Stimulated activated CD4-positive, alpha-beta T cell treated with anti-CD3 and anti-CD28 coated beads, Interleukin-4, amount 100 ng/mL, for 1 hour (primary cell): ENCODE data around the gene ECI2.
A peak's percentile ranks its signal among the peaks of the same experiment; 100 is the strongest.
"Not testable (repeated sequence)": the region's sequence is repeated elsewhere in the genome, so short reads cannot be mapped to it uniquely, and the experiment has no call there.

Experiments used
- DNase-seq: peaks from one replicate; pipeline ENCODE4 v3.0.0-alpha.2; 2020

Gene ECI2

GRCh38 chr6:4138186-4138585 lies 2.8 kb upstream of the ECI2 start:
- DNase-seq = no peak

DNA sequence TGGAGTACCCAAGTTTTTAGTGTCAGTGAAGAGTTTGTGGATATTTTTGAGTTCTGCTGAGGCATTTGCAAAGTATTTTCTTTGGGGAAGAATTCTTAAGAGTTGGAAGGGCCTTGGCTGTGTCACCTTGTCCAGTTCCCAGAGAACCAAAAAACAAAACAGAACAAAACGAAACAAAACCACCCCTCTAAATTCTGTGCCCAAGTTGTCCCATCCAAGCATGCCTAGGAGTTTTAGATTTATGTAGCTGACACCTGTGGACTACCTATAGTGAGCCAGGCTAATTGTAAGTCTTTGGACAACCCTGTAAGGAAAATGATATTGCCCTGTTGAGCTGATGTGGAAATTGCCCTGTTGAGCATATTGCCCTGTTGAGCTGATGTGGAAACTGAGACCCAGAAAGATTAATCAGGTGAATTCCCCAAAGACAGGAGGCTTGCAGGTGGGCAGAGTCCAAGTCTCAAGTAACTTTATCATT lies 1.0 kb upstream of the ECI2 start:
- DNase-seq = no peak

DNA sequence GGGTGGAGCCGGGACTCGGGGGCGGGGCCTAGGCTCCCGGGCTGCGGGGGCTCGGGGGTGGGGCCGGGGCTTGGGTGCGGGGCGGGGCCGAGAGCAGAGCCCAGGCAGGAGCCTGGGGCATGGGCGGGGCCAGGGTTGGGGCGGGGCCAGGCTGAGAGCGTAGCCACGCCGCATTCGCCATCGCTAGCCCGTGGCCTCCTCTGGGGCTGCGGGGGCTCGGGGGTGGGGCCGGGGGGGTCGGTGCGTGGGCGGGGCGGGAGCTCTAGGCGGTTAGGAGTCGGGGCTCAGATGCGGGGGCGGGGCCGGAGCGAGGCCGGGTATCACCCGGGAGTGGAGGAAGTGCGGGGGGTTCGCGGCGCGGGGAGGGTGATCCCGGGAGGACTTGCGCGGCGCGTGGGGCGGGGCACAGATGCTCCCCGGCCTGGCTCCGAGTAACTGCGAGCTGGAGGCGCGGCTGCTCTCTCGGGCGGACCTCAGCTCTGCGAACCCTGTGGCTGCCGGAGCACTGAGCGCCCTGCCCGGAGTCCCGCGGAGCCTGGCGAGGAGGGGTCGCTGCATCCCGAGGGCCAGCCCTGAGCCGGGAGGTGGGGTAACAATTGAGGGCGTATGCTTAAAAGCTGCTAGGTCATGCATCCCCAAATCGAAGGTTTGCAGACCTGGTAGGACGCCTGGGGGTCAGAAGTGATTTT lies 434 bp upstream of the ECI2 start:
- peak; percentile 97 for DNase-seq

DNA sequence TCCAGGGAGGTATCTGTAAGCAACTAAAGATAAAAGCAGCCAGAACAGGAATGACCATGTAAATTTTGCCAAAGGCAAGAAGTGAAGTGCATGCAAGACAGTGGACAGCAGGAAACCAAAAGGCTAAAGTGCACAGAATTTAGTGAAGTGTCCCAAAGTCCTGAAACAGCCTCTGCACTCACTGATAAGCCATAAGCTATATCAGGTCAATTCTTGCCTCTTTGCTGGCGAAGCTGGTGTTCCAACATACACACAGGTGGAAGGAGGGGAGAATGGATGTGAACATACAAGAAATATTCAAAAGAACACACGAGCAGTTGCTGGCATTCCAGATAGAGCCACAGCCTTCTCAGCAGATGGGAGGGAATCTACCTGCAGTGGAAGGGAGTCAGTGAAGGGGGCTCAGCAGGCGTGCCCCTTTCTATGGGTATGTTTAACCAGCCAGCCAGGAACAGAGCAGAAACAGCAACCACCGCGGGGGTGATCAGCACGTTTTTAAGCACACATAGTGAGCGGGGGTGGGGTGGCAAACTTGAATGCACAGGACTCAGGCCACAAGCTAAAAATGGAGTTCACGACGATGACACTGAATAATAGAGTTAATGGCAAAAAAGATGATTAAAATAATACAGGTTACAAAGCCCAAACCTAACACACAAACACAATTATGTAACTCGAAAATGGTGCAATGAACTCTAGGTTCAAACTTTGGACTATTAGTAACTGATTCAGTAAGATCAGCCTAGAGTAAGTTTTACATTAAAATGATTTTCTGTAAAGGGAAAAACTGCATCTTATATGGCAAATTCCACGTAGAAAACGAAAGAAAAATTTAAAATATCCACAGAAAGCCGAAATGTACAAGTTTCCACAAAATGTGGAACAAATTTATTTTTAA lies 1.2 kb downstream of the ECI2 start:
- DNase-seq = peak; percentile 35

DNA sequence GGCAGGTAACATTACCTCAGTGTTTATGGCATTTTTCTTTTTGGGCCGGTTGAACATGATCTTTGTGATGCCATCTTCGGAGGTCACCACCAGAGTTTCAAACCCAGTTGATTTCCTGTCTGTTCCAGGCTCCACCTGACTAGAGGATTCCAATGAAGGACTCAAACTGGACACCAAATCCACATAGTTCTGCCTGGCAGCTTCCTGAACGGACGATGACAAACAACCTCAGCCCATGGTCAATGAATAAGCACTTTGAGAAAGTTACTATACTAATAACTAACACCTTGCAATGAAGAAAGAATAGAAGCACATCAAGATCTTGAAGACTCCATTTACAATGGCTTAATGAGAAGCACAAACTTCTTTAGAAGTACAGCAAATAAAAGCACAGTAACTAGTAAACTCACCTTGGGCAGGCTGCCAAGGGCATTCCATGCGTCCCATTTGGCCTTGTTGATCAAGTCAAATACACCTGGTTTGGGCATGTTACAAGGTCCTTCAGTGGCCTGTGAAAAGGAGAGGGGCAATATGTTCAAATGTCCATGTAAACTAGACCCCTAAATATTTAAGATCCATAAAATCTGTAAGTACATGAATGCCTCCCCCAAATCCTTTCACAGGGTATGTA lies 4.9 kb downstream of the ECI2 start:
- no peak for DNase-seq

GRCh38 chr6:4129446-4129845 lies 5.9 kb downstream of the ECI2 start:
- no peak for DNase-seq

DNA sequence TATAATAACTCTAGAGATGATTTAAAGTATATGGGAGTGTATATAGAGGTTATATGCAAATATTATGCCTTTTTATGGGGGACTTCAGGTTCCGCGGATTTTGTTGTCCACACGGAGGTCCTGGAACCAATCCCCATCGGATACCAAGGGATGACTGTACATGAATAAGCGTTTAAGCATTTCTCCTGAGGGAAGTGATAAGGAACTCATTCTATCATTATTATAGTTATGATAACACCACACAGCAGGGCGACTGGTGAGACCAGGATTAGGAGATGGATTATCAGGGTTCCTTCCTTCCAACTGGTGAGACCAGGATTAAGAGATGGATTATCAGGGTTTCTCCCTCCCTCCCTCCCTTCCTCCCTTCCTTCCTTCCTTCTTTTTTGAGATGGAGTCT lies 6.6 kb downstream of the ECI2 start:
- DNase-seq = no peak

GRCh38 chr6:4128072-4128471 lies 7.3 kb downstream of the ECI2 start:
- no peak for DNase-seq

GRCh38 chr6:4125933-4126864 lies 9.2 kb downstream of the ECI2 start:
- DNase-seq = no peak

GRCh38 chr6:4125500-4125899 lies 9.9 kb downstream of the ECI2 start:
- no peak for DNase-seq

DNA sequence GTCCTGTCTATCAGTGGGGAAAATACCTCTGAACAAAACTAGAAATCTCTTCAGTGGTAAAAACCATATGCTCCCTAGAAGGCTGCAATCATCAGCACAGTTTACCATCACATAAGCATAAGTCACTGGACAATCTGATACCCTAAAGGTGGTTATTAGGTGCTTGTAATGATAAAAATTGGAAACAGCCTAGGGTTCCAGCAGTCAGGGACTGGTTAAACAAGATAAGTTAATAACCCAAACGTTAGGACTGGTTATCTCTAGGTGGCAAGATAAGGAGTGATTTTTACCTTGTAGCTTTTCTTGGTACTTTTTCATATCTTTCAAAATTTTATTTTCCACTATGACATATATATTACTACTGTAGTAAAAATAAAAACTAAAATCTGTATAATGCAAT lies 11.0 kb downstream of the ECI2 start:
- DNase-seq = no peak

DNA sequence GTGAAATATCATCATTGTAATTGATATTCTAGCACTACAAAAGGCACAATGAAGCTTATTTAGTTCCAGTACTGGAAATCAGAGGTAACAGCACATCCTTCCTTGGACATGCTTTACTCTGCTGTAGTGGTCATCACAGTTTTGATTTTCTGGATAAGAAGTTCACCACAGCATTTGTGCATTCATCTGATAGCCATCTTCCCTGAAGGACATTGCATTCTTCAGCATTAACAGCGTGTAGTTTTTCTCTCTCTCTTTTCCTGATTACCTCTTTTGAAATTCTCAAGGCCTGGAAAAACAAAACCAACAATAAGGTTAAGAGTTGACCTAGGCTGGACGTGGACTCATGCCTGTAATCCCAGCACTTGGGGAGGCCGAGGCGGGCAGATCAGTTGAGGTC lies 19.6 kb downstream of the ECI2 start:
- DNase-seq = no peak

DNA sequence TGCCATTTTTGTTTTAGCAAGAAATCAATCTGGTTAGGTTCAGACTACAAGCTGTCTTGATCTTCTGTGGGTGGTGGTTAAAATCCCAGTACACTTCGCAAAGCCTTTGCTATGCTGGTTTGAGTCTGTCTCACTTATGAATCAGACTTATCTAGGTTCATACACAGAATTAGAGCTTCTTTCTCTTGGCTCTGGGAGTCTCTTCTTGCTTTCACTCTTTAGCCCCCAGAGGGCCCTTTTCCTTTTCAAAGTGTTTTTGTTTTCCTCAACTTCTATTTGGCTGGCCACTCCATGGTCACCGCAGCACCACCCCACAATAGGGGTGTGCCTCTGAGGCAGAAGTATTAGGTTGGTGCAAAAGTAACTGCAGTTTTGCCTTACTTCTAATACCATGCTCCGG lies 21.3 kb downstream of the ECI2 start:
- DNase-seq = no peak

GRCh38 chr6:4113649-4114048 lies 21.7 kb downstream of the ECI2 start:
- no peak for DNase-seq

DNA sequence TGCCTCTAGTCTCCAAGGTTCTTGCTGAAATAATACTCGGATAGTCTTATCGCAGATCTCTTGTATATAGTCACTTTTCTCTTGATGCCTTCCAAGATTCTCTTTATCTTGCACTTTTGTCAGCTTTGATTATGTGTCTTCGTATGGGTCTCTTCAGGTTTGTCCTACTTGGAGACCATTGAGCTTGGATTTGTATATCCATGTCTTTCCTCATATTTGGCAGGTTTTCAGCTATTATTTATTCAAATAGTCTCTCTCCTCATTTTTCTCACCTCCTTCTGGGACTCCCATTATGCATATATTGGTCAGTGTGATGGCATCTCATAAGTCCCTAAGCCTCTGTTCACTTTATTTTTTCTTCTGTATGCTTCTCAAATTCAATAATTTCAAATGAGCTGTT lies 23.0 kb downstream of the ECI2 start:
- DNase-seq = no peak

DNA sequence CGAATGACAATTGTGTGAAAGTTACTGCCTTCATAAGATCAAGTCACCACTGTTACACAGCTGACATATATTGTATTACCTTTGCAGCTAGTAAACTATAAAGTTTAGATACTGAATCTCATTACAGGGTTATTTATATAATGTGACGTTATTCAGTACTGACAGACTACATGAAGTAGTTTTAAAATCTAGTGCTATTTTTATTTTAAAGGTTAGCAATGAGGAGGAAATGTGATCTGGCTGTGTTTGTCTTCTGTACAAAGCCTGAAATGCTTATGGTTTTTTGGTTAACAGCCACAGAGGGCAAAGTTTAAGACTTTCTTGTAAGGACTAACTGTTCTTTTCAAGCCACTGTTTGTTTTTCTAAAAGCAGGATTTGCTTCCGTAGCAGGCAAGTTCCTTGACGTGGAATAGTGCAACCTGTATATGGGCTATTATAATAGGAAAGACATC lies 26.0 kb downstream of the ECI2 start:
- DNase-seq = not testable (repeated sequence)

DNA sequence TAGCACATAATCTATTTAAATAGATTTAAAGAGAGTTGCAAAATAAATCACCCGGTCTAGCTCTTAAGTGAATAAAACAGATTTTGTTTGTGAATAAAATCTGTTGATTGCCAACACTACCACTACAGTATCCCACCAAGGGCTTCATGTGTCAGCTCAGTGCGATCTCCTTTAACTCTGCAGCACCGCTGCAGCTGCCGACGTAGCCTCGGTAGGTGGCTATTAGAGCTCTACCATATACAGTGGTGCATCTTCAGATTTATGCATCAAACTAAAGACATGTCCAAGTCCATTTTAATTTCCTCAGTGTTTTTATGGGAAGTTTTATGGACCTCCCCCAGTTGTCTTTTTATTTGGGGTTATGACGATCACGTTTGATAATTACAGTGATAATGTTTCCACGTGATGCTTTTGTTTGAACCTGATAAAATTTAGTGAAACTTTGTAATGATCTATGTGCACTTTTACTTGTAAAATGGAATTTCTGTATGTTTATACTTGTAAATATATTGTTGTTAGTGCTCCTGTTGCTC lies 26.7 kb downstream of the ECI2 start:
- DNase-seq = no peak

DNA sequence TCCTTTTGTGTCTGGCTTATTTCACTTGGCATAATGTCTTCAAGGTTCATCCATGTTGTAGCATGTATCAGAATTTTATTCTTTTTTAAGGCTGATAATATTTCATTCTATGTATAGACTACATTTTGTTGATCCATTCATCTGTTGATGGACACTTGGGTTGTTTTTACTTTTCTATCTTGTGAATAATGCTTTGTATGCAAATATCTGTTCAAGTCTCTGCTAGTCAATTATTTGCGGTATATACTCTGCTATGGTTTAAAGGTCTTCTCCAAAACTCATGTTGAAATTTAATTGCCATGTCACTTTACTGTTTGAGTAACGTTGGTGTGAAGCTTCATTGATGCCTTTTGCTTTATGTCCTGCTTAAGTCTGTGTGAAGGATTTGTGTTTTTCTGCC lies 27.5 kb downstream of the ECI2 start:
- no peak for DNase-seq

DNA sequence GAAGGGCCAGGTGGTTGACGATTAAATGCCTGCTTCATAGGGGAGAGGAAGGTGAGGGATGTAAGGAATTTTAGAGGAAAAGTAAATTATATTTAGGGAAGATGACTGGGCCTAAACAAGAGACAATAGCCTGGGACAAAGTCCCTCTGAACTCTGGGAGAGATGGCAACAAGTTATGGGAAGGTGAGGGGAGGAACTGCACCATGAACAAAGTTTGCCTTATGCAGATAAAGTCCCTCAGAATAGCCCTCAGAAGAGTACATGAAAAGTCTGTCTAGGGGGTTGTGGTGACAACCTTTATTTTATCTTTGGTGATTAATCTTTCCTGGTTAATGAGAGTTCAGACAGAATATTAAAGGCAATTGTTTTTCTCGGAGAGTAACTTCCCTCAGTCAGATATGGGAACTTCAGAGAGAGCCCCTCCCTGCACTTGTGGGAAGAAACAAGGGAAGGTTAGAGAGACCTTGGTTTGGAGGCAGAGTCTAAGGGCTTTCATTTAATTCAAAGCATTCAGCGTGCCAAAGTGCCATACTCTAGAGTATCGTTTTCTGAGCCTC lies 29.3 kb downstream of the ECI2 start:
- no peak for DNase-seq

GRCh38 chr6:4103929-4104328 lies 31.4 kb downstream of the ECI2 start:
- DNase-seq = no peak

- no peak for DNase-seq
Observed at GRCh38 chr6:4102687-4103244, 32.6 kb downstream of the ECI2 start.

DNA sequence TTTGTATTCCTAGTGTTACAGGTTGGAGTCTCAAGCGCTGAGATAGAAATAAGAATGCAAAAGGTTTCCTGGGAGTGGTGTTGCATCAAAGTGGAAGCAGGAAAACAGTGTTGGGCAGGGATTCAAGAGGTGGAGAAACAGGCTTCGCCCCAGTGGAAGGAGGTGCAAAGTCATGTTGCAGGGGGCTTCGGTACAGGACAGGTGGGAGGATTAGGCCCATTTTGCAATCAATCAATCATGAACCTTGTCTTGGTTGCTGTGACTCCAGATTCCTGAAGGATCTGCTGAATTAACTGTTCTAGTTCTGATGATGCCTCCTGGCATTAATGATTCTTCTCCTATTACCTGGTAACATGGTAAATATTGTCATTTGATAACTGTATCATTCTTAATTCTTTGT lies 34.1 kb downstream of the ECI2 start:
- DNase-seq = no peak
